SK-N-SH (cell line): Measurements from ENCODE around the gene VNN1. TPM values are rescaled to one million over a fixed set of nuclear protein-coding genes. Genes with fewer than 3 reads are reported as not detected.
"Not testable (repeated sequence)": the region's sequence is repeated elsewhere in the genome, so short reads cannot be mapped to it uniquely, and the experiment has no call there.

ENCODE experiments used
- CTCF ChIA-PET: fragments of 300-600, 350-600 bp; formaldehyde crosslinking; extraction: SDS; loops from one replicate; lab custom pipeline; 2021; lab: Yijun Ruan, JAX
- POLR2A ChIA-PET: fragments of 350-600 bp; sonication (Branson Sonifier 250); formaldehyde crosslinking; extraction: SDS; loops from one replicate; lab custom pipeline; 2020; ENCODE audit warnings: antibody characterized with exemption, inconsistent platforms; lab: Yijun Ruan, JAX
- DNase-seq: peaks from one replicate; pipeline ENCODE4 v3.0.0; 2012
- H2AFZ ChIP-seq: fragments of 200-600 bp; sonication (generic); 2 replicates; pipeline ENCODE4 v1.8.1; 2016; ENCODE audit warnings: antibody characterized with exemption, mild to moderate bottlenecking, low read depth
- H3F3A ChIP-seq: fragments of 200-600 bp; sonication (generic); replicated peaks from 2 replicates; pipeline ENCODE3; 2016; ENCODE audit warnings: antibody characterized with exemption, mild to moderate bottlenecking; ENCODE audit not compliant: insufficient read depth
- H3K27ac ChIP-seq, 2 experiments: fragments of 200-500 bp in 1 of 2; fragments of 200-600 bp in 1 of 2; sonication (Bioruptor generic) in 1 of 2; sonication (generic), shearing (Covaris generic) in 1 of 2; 2 replicates each; pipeline versions ENCODE4 v1.5.1 to v1.6.1; 2014 to 2016; ENCODE audit warnings: low read depth in 2 of 2, inconsistent platforms in 1 of 2, low read length in 1 of 2, mild to moderate bottlenecking in 1 of 2, mixed read lengths in 1 of 2
- H3K27me3 ChIP-seq: fragments of 200-600 bp; sonication (generic), shearing (Covaris generic); 2 replicates; pipeline ENCODE4 v1.6.1; 2016; ENCODE audit warnings: mixed run types; ENCODE audit not compliant: insufficient read depth
- H3K36me3 ChIP-seq, 2 experiments: fragments of 200-500 bp in 1 of 2; fragments of 200-600 bp in 1 of 2; sonication (Bioruptor generic) in 1 of 2; sonication (generic) in 1 of 2; replicated peaks in 1 of 2; 2 replicates each; pipeline versions ENCODE3 to v1.5.1; 2014 to 2016; ENCODE audit warnings: low read length in 1 of 2, mild to moderate bottlenecking in 1 of 2; ENCODE audit not compliant: insufficient read depth in 2 of 2, control insufficient read depth in 1 of 2
- H3K4me1 ChIP-seq, 2 experiments: fragments of 200-500 bp in 1 of 2; fragments of 200-600 bp in 1 of 2; sonication (Bioruptor generic) in 1 of 2; sonication (generic), shearing (Covaris generic) in 1 of 2; 2 replicates each; pipeline versions ENCODE4 v1.5.1 to v1.6.1; 2014 to 2016; ENCODE audit warnings: low read depth in 1 of 2, low read length in 1 of 2, mixed run types in 1 of 2; ENCODE audit not compliant: insufficient read depth in 2 of 2, control insufficient read depth in 1 of 2
- H3K4me2 ChIP-seq: fragments of 200-600 bp; sonication (generic), shearing (Covaris generic); 2 replicates; pipeline ENCODE4 v1.6.1; 2017; ENCODE audit warnings: mixed run types
- H3K4me3 ChIP-seq, 2 experiments: fragments of 200-500 bp in 1 of 2; fragments of 200-600 bp in 1 of 2; sonication (Bioruptor generic) in 1 of 2; sonication (generic), shearing (Covaris generic) in 1 of 2; 2 replicates each; pipeline versions ENCODE4 v1.5.1 to v1.8.1; 2014 to 2016; ENCODE audit warnings: low read depth in 2 of 2, inconsistent platforms in 1 of 2, low read length in 1 of 2, mild to moderate bottlenecking in 1 of 2, mixed read lengths in 1 of 2, moderate library complexity in 1 of 2
- H3K79me2 ChIP-seq: fragments of 200-600 bp; sonication (generic); 2 replicates; pipeline ENCODE4 v1.8.1; 2017; ENCODE audit warnings: mild to moderate bottlenecking; ENCODE audit not compliant: insufficient read depth
- H3K9ac ChIP-seq: fragments of 200-600 bp; sonication (generic); 2 replicates; pipeline ENCODE4 v1.6.1; 2017; ENCODE audit warnings: mixed run types
- H3K9me2 ChIP-seq: fragments of 200-600 bp; sonication (generic); 2 replicates; pipeline ENCODE4 v1.6.1; 2017; ENCODE audit warnings: mixed run types
- H3K9me3 ChIP-seq: fragments of 200-600 bp; sonication (generic); 2 replicates; pipeline ENCODE4 v1.6.1; 2017; ENCODE audit warnings: mixed run types, mild to moderate bottlenecking, moderate library complexity
- H4K20me1 ChIP-seq: fragments of 200-600 bp; sonication (generic); 2 replicates; pipeline ENCODE4 v1.6.1; 2017; ENCODE audit warnings: mild to moderate bottlenecking, mixed run types; ENCODE audit not compliant: insufficient read depth
- ELF1 ChIP-seq: IDR thresholded peaks from 2 replicates; pipeline ENCODE4 v1.4.0; 2012
- EP300 ChIP-seq, 2 experiments: IDR thresholded peaks; 2 replicates each; pipeline versions ENCODE4 v1.4.0 to v1.6.1; 2012; ENCODE audit warnings: borderline replicate concordance in 1 of 2, low read depth in 1 of 2, low read length in 1 of 2
- EZH2phosphoT487 ChIP-seq: fragments of 200-600 bp; sonication (generic); IDR thresholded peaks from 2 replicates; pipeline ENCODE4 v1.6.1; 2017; ENCODE audit warnings: low read depth, mixed run types, mild to moderate bottlenecking, antibody characterized with exemption, moderate library complexity, borderline replicate concordance
- FOSL2 ChIP-seq: IDR thresholded peaks from 2 replicates; pipeline ENCODE4 v1.4.0; 2012; ENCODE audit warnings: low read depth, mild to moderate bottlenecking, moderate library complexity, borderline replicate concordance
- FOXM1 ChIP-seq: IDR thresholded peaks from 2 replicates; pipeline ENCODE4 v1.4.0; 2012; ENCODE audit warnings: low read depth, mild to moderate bottlenecking
- GATA2 ChIP-seq: sonication (generic); formaldehyde crosslinking; IDR thresholded peaks from 2 replicates; pipeline ENCODE4 v1.5.0; 2020; ENCODE audit warnings: mild to moderate bottlenecking, missing genetic modification reagents
- IRF3 ChIP-seq: fragments of 150-350 bp; IDR thresholded peaks from 2 replicates; pipeline ENCODE4 v1.6.1; 2016; ENCODE audit warnings: mild to moderate bottlenecking, low read depth, low read length
- NFIC ChIP-seq: IDR thresholded peaks from 2 replicates; pipeline ENCODE4 v1.4.0; 2012; ENCODE audit warnings: borderline replicate concordance
- NRF1 ChIP-seq: IDR thresholded peaks from 2 replicates; pipeline ENCODE4 v1.6.1; 2012; ENCODE audit warnings: low read depth, mild to moderate bottlenecking, low read length
- PBX3 ChIP-seq: IDR thresholded peaks from 2 replicates; pipeline ENCODE4; 2012
- RAD21 ChIP-seq: IDR thresholded peaks from 2 replicates; pipeline ENCODE4 v1.6.1; 2012; ENCODE audit warnings: mild to moderate bottlenecking, low read length
- RFX5 ChIP-seq: IDR thresholded peaks from 2 replicates; pipeline ENCODE4 v1.6.1; 2012; ENCODE audit warnings: mild to moderate bottlenecking, improper control_type of control experiment, low read length
- TAF1 ChIP-seq: IDR thresholded peaks from 2 replicates; pipeline ENCODE4 v1.6.1; 2012; ENCODE audit warnings: low read depth, mild to moderate bottlenecking, low read length, moderate library complexity, borderline replicate concordance
- TEAD4 ChIP-seq: IDR thresholded peaks from 2 replicates; pipeline ENCODE4 v1.4.0; 2012; ENCODE audit warnings: mild to moderate bottlenecking, borderline replicate concordance; ENCODE audit not compliant: insufficient read depth
- USF1 ChIP-seq: IDR thresholded peaks from 2 replicates; pipeline ENCODE4 v1.4.0; 2012; ENCODE audit warnings: low read depth, borderline replicate concordance
- YY1 ChIP-seq: IDR thresholded peaks from 2 replicates; pipeline ENCODE4 v1.4.0; 2012; ENCODE audit warnings: low read depth, mild to moderate bottlenecking
- ZBTB33 ChIP-seq: IDR thresholded peaks from 2 replicates; pipeline ENCODE4 v1.4.0; 2012; ENCODE audit warnings: low read depth, borderline replicate concordance
- WGBS: methylation state at CpG from one replicate; pipeline ENCODE4 v1.1.6; 2017; ENCODE audit warnings: low lambda C conversion rate; 5-methylcytosine and 5-hydroxymethylcytosine counted together
- polyA plus RNA-seq, 3 experiments: library from polyadenylated mRNA; depleted of rRNA; stranded (reverse); fragments of >200 nt; gene quantifications; 2 replicates each; pipeline ENCODE4 v1.2.3, GENCODE V29; 2012

VNN1 gene
- polyA plus RNA-seq, 1 of the 3 experiments (the other 2 are of a cell fraction), result not detected

- TF ChIP-seq EP300 (IDR thresholded peaks at IDR 0.05; ENCODE audit: borderline replicate concordance in 1 of 2, low read depth in 1 of 2, low read length in 1 of 2) (no peak), IRF3 (no peak), USF1 (no peak), YY1 (no peak), ZBTB33 (no peak), RAD21 (no peak), FOSL2 (no peak), NFIC (no peak), TAF1 (no peak), RFX5 (no peak), GATA2 (CRISPR knock-in tag) (no peak)
- Histone ChIP-seq H3K4me2 (no peak overlapping the region), H2AFZ (no peak overlapping the region), H3K4me3 (no peak overlapping the region), H3K9me2 (no peaks in the 10 kb centered on the region), H3K27me3 (0 out of 2 replicates have a peak, but pooled peaks cover 6% of the 10 kb centered on the region), H3K4me1 (no peaks in the 10 kb centered on the region), H3F3A (no peaks in the 10 kb centered on the region), H3K79me2 (no peaks in the 10 kb centered on the region), H3K27ac (no peak overlapping the region), H3K36me3 (no peaks in the 10 kb centered on the region), H4K20me1 (no peaks in the 10 kb centered on the region), H3K9me3 (no peaks in the 10 kb centered on the region), H3K9ac (no peak overlapping the region)
- 21% methylated on average over 2 of the region's 2 CpGs for WGBS
- POLR2A ChIA-PET, result no interaction called here
- no peak for DNase-seq
- CTCF ChIA-PET, result no interaction called here
These were observed 65.5 kb downstream of the VNN1 start for GRCh38 chr6:132648356-132648755.

GRCh38 chr6:132643547-132643946 lies 70.3 kb downstream of the VNN1 start:
- Histone ChIP-seq H2AFZ (no peak overlapping the region), H4K20me1 (no peaks in the 10 kb centered on the region), H3K9ac (no peak overlapping the region), H3F3A (no peaks in the 10 kb centered on the region), H3K27me3 (0 out of 2 replicates have a peak, but pooled peaks cover 6% of the 10 kb centered on the region), H3K27ac (no peak overlapping the region), H3K9me2 (no peaks in the 10 kb centered on the region), H3K4me1 (no peaks in the 10 kb centered on the region), H3K79me2 (no peaks in the 10 kb centered on the region), H3K4me3 (no peak overlapping the region), H3K9me3 (no peaks in the 10 kb centered on the region), H3K4me2 (no peak overlapping the region), H3K36me3 (no peaks in the 10 kb centered on the region)
- no peak for DNase-seq
- ChIA-PET CTCF (interaction anchor here (1.2 kb wide), 1 partner anchor 364 kb away, joined by 3 read pairs; no protein-coding TSS in a partner anchor), POLR2A (no interaction called here)
- TF ChIP-seq FOXM1 (no peak), ELF1 (no peak), TAF1 (no peak), EZH2phosphoT487 (no peak), TEAD4 (no peak), PBX3 (no peak), ZBTB33 (no peak), YY1 (no peak), NRF1 (no peak)
- 6% methylated on average over 3 of the region's 3 CpGs for WGBS

GRCh38 chr6:132637135-132637534 lies 76.7 kb downstream of the VNN1 start:
- H4K20me1 ChIP-seq, H3K79me2 ChIP-seq, H3K9me2 ChIP-seq, H3K27me3 ChIP-seq, H3K9me3 ChIP-seq, H3K4me2 ChIP-seq, H3K4me3 ChIP-seq, H3K27ac ChIP-seq, H3K9ac ChIP-seq, H3K4me1 ChIP-seq, H3F3A ChIP-seq, H3K36me3 ChIP-seq, POLR2A ChIA-PET, H2AFZ ChIP-seq, DNase-seq, CTCF ChIA-PET: not testable (repeated sequence)
- 0% methylated on average over 1 of the region's 1 CpG for WGBS
